Kidney (tissue), 14 donors: ENCODE results near the gene FOXN3. TPM values are rescaled to one million over a fixed set of nuclear protein-coding genes. Genes with fewer than 3 reads are reported as not detected.

Experiments used
- DNase-seq, 5 donors: peaks; one replicate each; pipeline ENCODE4 v3.0.0-alpha.2; 2013 to 2020
- FAIRE-seq: peaks from 2 replicates; lab custom pipeline; 2012; peaks lifted over from hg19 to GRCh38; lab: Jason Lieb, UNC
- H3K27ac ChIP-seq, 2 donors: one replicate each; pipeline ENCODE4 v1.7.0; 2013; ENCODE audit warnings: low read depth in 2 of 2, low read length in 2 of 2, inconsistent platforms in 1 of 2
- H3K27me3 ChIP-seq: one replicate; pipeline ENCODE4 v1.7.1; 2013; ENCODE audit warnings: low read length, inconsistent platforms; ENCODE audit not compliant: control insufficient read depth, insufficient read depth
- H3K36me3 ChIP-seq, 3 donors: one replicate each; pipeline versions ENCODE4 v1.7.0 to v1.7.1; 2013; ENCODE audit warnings: low read length in 3 of 3, control low read depth in 1 of 3, inconsistent platforms in 1 of 3; ENCODE audit not compliant: insufficient read depth in 3 of 3, control insufficient read depth in 2 of 3
- H3K4me1 ChIP-seq, 3 donors: one replicate each; pipeline versions ENCODE4 v1.7.0 to v1.7.1; 2013; ENCODE audit warnings: low read length in 3 of 3, inconsistent platforms in 1 of 3, low read depth in 1 of 3; ENCODE audit not compliant: control insufficient read depth in 2 of 3, insufficient read depth in 2 of 3
- H3K4me3 ChIP-seq, 3 donors: one replicate each; pipeline versions ENCODE4 v1.7.0 to v1.8.1; 2013; ENCODE audit warnings: low read length in 3 of 3, control low read depth in 1 of 3, inconsistent platforms in 1 of 3
- H3K9ac ChIP-seq, 3 donors: one replicate each; pipeline versions ENCODE4 v1.7.0 to v1.7.1; 2013; ENCODE audit warnings: low read length in 3 of 3, control low read depth in 1 of 3, inconsistent platforms in 1 of 3
- H3K9me3 ChIP-seq, 3 donors: one replicate each; pipeline versions ENCODE4 v1.7.0 to v1.7.1; 2013; ENCODE audit warnings: low read length in 3 of 3, control low read depth in 1 of 3, inconsistent platforms in 1 of 3; ENCODE audit not compliant: control insufficient read depth in 2 of 3, insufficient read depth in 1 of 3
- CTCF ChIP-seq: IDR thresholded peaks from 3 replicates; pipeline ENCODE4 v1.5.1; 2012; ENCODE audit warnings: mild to moderate bottlenecking, moderate library complexity, borderline replicate concordance; ENCODE audit not compliant: insufficient read depth; ENCODE audit errors: extremely low read depth
- intact Hi-C: fragments of 100-400 bp; cut with DNase I; formaldehyde crosslinking; loops from one replicate; pipeline ENCODE4 v1.11.1; 2022
- polyA plus RNA-seq: library from polyadenylated mRNA; stranded (reverse); fragments of 350-450 nt; fragmentation: Illumina TruSeq; extraction: RNeasy Lipid Tissue Mini Kit (QIAGEN cat#74804); gene quantifications from one replicate; pipeline ENCODE4 v1.2.3, GENCODE V29; 2014; ENCODE audit warnings: low read depth, low replicate concordance; ENCODE audit not compliant: insufficient read depth
- total RNA-seq: library from RNA; stranded (reverse); fragmentation: NEBNext Ultra II Directional; extraction: Animal tissue kit (Norgen Biotek cat#: 25700); gene quantifications from one replicate; pipeline ENCODE4 v1.2.1, GENCODE V29; 2021
- donor health status: control.
- donor health status: control.
- donor health status: control.
- donor health status: control.
- donor health status: control.
- donor health status: DM: yes; HTN: yes; CAD: no.
- donor health status: Normal renal cell carcinoma (clear cell type).

The FOXN3 gene
- total and polyA plus RNA-seq, 2 donors from 2014 or later = 6.4 to 50.1 TPM

DNA sequence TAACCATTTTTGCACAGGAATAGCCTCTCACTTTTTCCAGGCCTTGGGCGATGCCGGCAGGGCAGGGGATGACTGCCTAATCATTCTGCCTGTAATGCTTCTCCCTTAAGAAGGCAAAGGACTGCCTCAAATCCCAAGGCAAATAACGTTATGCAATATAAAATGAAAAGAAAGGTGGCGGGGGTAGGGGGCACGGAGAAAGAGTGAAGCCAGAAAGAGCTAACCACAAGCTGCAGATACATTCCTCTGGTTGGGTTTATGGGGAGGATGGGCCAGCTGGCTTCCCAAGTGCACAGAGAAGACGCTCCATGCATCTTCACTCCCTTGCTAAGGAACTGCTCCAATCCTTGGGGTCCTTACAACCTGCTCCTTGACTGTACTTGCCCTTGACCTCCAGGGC is 229.5 kb downstream of the FOXN3 start:
- Histone ChIP-seq H3K36me3 (no peaks in the 10 kb centered on the region), H3K4me3 (no peak overlapping the region), H3K27me3 (no peaks in the 10 kb centered on the region), H3K4me1 (peaks cover 0 to 3% (median 0%) of the 10 kb centered on the region in 3 donors), H3K9me3 (no peaks in the 10 kb centered on the region), H3K9ac (no peak overlapping the region), H3K27ac (no peak overlapping the region)
- intact Hi-C loops = no loop called here
- no peak for FAIRE-seq
- no peak for DNase-seq
- TF ChIP-seq CTCF = no peak

DNA sequence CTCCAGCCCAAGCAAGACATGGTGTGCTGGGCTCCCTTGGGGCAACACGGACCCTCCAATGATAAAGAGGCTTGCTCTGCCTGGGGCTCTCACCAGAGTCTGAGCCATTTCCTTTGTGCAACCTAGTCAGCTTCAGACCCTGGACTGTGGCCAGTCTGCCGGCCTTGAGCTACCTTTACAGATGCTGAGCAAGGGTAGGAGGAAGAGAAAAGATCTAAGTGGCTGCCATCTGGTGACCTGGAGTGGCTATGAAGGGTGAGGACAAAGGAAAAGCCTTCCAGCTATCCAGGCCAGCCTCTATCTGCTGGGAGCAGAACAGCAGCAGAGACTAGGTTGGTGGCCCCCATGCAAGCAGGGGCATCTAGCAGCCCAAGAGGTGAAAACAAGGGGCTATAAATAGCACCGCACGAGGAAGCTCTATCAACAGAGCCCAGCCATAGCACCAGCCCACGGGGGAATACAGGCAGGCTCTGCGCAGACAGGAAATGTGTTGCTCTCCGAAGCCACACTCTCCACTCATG is 230.1 kb downstream of the FOXN3 start:
- no peak for FAIRE-seq
- DNase-seq = no peak
- H3K9me3 ChIP-seq = no peaks in the 10 kb centered on the region
- intact Hi-C loops = no loop called here
- H3K9ac ChIP-seq = no peak overlapping the region
- no peak overlapping the region for H3K27ac ChIP-seq
- no peaks in the 10 kb centered on the region for H3K36me3 ChIP-seq
- H3K4me1 ChIP-seq = peaks cover 0 to 3% (median 0%) of the 10 kb centered on the region in 3 donors
- H3K27me3 ChIP-seq = no peaks in the 10 kb centered on the region
- no peak overlapping the region for H3K4me3 ChIP-seq
- no peak for TF ChIP-seq CTCF

- no peak for DNase-seq
- FAIRE-seq = no peak
These were observed 230.8 kb downstream of the FOXN3 start for GRCh38 chr14:89185919-89186855.

More at GRCh38 chr14:89185919-89186855, 230.8 kb downstream of the FOXN3 start:
- no peak overlapping the region for H3K4me3 ChIP-seq
- H3K27me3 ChIP-seq = no peaks in the 10 kb centered on the region
- intact Hi-C loops = no loop called here
- H3K4me1 ChIP-seq = peaks cover 0 to 3% (median 0%) of the 10 kb centered on the region in 3 donors
- H3K27ac ChIP-seq = no peak overlapping the region
- H3K9ac ChIP-seq = no peak overlapping the region
- TF ChIP-seq CTCF = no peak
- no peaks in the 10 kb centered on the region for H3K36me3 ChIP-seq
- no peaks in the 10 kb centered on the region for H3K9me3 ChIP-seq
